T-helper 2 cell (primary cell): ENCODE measurements around the gene MYOZ3.

Source experiments
- DNase-seq, 5 experiments: peaks; one replicate each; pipeline versions ENCODE4 v3.0.0 to v3.0.0-alpha.2; 2012 to 2022

Gene MYOZ3

DNA sequence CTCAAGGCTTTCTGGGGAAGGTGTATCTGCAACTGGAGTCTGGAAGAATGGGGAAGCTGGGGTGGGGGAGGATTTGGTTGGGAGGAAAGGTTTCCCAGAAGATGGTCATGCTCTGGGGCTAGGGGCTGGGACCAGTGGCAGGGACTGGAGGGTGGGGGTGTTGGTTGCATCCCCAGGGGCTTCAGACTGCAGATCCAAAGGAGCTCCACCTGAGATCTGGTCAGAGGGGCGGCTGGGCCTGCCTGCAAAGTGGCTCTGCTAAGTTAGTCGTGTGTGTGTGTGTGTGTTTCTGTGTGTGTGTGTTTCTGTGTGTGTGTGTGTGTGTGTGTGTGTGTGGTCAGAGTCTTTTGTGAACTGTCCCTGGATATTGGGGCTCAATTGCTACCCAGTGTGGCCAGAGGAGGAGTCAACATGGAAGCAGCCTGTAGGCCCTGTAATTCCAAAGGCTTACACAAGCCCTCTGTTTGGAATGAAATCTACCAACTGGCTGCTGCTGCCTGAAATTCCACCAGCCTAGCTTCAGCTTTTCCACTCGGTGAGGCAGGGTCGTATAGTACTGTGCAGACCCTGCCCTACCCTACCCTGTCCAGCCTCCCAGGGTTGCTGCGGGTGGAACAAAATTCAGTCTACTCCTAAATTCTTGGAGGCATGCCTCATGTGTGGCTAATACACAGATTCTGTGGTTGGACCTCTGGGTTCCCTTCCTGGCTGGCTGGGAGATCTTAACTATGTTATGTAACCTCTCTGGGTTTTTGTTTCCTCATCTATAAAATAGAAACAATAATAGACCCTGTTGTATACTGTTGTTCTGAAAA lies 33.1 kb upstream of the MYOZ3 start:
- no peak for DNase-seq

DNA sequence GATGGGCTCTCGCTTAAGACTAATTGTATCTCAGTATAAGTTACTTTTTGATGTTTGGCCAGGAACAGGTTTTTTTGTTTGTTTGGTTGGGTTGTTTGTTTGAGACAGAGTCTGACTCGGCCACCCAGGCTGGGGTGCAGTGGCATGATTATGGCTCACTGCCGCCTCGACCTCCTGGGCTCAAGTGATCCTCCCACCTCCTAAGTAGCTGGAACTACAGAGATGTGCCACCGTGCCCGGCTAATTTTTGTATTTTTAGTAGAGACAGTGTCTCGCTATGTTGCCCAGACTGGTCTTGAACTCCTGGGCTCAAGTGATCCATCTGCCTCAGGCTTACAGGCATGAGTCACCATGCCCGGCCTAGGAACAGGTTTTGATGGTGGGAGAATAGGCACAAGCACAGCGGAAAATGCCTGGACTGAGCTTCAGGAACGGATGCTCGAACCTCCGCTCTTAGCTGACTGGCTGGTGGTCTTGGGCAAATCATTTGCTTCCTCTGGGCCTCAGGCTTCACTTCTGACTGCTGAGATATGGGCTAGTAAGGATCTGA lies 32.0 kb upstream of the MYOZ3 start:
- no peak for DNase-seq

DNA sequence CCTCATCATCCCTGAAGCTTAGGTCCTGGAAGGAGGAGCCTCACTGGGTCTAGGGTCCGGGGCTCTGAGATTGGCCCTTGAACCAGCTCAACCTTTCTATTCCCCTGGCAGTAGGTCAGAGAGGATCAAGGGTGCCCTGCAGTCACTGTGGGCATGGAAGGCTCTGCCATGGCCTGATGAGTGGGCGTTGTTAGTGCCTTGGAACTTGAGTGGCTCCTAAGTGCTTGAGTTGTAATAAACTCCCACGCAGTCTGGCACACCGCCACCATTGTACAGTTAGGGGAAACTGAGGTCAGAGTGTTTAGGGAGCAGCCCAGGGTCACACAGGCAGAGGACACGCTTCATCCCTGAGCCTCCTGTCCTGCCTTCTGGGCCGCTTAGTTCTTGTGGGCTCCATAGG lies 31.0 kb upstream of the MYOZ3 start:
- DNase-seq, result no peak

DNA sequence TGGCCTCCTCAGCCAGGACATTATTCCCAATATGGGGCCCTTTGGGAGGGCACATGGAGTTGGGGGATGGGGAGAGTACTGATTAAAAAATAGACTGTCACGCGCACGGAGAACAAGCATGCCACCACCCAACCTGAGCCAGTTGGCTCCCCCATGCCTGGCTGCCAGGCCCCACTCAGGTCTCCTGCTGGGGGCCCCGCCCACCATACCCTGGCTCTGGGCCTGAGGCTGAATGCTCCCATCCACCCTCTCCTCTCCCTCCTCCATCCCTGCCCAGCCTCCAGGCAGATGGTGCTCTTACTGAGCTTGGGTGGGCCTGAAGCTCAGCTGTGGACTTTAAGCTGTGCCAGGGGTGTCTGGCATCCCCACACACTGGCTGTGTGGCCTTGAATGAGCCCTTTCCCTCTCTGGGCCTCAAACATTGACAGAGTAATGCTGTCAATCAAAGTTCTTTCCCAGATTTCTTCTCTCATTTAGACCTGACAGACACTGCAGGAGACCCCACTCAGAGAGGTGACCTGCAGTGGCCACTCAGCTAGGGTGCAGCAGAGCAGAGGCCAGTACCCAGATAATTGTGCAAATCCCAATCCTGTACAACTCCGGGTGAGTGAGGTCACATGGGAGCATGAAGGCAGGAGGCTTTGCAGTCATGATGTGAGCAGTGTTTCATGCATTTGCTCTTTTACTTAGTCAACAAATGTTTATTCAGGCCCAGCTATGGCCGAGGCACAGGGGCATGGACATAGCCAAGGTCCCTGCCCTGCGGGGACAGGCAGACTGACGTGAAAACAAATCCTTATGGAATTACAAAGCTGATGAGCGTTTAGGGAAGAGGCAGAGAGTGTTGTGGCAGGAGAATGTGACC lies 30.4 kb upstream of the MYOZ3 start:
- DNase-seq, result no peak

DNA sequence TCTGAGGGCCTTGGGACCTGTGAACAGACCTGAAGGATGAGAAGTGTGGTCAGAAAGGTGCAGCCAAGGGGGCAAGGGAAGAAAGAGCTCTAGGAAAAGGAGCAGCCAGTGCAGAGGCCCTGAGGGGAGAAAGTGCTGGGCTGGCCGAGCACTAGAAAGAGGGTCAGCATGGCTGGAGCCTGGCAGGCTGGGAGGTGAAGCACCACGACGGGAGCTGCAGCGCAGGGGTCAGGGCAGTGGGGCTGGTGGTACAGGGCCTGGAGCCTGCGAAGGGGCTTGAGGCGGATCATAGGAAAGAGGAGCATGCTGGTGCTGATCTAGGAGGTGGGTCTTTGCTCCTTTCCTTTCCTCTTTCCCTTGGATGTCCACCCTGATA lies 29.7 kb upstream of the MYOZ3 start:
- no peak for DNase-seq

DNA sequence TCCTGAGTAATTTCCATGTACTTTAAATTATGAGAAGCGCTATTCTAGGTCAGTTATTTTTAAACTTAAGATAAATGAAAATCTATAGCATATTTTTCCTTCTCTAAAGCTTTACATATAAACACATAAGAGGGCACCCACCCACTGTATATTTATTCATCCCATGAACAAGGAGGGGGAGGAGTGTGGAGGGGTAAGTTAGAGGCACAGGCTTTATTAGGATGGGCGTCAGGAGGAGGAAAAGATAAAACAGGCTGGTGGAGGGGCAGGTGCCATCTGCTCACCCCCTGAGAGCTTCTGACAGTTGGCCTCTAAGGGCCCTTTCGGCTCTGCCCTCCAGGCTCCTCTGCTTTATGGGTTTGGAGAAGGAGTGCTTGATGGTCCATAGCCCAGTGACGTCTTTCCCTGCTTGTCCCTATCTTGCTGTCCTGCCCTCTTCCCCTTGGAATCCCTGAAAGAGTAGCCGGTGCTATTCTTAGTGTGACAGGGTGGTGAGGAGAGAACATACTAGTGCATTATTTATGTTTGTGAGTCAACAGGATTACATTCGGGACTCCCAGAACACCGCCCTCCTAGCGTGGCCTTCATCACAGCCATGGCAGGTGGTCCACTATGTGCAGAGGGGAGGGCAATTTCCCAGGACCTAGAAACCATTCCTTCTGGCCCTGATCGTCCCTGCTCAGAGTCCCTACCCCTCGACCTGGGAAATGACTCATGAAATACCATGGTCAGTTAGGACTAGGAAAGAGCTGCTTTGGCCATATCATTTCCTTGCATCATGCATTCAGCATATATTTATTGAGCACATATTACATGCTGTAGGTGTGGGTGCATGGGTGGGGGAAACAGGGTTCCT lies 28.5 kb upstream of the MYOZ3 start:
- DNase-seq, result no peak

DNA sequence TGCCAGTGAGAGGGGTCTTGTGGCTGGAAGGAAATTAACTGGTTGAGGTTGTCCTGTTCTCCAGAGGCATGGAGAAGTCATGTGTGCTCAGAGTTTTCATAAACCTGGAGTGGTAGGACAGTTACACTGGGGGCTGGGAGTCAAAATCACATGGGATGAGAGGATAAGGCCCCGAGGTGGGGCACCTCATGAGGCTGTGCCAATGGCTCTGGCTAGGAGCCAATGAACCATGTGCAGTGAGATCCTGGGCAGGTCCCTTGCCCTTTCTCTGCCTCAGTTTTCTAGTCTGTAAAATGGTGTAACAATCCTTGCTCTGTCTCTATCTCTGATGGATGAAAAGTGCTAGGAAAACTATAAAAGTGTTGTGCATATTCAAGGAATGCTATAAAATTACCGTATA lies 27.6 kb upstream of the MYOZ3 start:
- DNase-seq, result no peak

DNA sequence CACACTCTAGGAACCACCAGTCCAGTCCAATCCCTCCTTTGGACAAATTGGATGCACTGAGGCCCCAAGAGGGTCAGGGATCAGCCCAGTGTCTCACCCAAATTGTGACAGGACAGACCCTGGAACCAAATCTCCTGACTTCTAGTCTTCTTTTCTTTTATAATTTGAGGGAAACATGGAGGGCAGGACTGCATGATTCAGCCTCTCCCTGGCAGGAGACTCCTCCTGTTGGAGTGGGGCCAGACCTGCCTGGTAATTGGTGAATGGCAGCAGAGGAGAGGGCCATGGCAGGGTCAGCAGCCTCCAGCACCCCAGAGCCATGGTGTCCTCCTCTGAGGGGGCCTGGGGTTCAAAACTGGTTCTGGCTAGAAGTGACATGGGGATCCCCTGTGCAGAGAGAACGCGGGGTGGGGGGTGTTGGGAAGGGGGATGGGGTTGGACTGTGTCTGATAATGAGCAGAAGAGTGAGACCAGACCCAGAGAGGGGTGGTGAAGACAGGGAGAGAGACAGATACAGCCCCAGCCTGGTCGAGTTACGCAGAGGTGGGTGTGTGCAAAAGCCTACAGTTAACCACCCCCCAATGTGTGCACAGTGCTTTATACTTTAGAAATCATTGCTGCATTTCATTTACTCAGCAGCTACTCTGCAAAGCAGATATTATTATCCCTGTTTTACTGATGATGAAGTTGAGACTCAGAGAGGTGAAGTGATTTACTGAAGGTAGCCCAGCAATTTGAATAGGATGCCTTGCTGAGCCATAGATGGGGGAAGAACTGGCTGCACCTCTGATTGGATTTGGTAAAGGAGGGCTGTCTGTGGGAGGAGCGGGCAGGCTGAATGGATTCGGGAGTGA lies 24.4 kb upstream of the MYOZ3 start:
- no peak for DNase-seq

DNA sequence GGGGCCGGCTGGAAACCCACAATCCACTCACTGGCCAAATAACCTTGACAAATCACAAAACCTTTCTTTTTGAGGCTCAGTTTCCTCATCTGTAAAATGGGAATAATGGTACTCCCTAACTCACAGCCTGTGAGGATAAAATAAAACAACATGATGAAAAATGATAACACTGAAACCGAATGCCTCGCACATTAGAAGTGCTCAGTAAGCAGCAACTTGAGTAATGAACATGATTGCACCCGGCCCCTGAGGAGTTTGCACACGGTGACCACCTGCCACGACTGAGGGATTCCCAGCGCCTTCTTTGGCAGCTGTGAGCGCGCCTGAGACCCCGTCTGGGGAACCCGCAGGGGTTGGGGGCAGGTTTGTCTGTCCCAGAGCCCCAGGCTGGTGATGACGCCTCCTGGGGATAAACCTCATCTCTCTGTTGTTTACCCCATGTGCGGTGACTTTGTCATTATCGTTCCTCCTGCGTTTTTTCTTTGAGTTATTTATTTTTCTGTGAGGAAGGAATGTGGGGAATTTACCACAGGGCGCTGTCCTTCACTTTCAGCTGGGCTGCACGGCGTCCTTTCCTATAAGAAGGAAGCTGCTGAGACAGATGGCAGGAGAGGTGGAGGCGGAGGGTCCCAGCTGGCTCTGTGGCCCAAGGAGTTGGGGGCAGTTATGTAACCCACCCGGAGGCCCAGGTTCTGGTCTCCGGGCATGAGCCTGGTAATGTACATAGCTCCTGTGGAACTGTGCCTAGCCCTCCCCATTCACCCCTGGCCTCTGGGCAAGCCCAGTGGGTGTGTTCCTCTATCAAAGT lies 23.6 kb upstream of the MYOZ3 start:
- no peak for DNase-seq

DNA sequence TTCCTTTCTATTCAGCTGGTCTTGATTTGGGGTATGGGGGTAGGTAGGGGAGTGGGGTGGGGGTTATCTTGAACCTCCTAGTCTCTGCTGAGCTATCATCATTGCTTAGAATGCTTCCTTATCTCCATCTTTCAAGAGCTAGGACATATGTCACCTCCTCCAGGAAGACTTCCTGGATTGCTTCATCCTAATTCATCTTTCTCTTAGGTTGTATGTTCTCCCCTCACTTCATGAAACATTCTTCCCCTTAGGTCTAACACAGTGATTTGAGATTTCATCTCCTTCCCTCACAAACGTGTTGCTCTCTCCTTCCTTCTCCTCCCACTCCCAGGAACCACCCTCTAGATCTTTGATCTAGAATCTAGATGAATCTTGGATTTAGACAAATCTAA lies 23.0 kb upstream of the MYOZ3 start:
- no peak for DNase-seq

DNA sequence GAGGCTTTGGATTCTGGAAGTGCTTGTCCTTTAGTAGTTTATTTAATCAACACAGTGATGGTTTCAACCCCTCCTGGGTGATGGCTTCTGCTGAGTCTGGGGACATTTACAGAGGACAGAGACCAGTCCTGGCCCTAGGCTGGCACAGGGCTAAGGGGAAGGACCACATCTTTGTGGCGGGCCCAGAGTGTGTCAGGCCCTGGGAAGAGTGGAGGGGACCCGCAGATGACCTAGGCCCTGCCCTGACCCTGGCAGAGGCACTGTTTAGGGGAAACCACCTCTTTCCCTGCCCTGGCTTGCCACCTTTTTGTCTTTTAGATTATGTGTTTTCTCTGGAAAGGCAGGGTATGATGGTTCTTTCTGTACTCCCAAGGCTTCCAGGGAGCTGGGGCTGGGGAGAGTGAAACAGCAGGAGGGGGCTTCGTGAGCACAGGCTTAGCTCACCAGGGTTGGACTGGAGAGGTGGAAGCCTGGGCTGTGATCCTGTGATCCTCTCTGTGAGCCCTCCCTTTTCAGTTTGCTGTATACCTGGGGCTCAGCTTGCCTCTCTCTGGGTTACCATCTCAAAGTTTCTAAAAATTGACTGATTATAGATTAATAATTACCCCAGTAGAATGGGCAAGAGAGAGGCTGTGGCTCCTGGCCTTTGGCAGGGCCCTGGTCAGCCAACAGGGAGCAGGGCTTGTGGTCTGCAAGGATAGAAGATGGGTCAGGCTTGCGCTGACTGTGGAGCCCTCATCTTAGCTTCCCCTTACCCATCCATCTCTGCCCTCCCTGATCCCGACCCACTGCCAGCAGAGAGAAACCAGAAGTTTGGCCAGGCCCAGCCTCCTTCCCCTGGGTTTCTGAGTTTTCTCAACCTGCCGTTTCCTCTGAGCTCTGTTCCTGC lies 22.3 kb upstream of the MYOZ3 start:
- DNase-seq, result no peak

DNA sequence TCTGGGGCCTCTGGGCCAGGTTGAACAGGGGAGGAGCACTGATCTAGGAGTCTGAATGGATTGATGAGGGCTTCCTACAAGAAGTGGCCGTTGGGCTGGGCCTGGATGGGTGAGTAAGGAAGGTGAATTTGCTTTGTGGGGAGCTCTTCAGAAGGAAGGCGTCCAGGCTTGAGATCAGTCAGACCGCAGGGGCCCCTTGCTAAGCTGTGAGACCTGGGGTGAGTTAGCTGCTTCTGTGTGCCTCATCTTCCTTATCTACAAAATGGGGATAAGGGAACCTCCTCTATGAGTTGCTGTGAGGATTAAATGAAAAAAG lies 21.7 kb upstream of the MYOZ3 start:
- no peak for DNase-seq

DNA sequence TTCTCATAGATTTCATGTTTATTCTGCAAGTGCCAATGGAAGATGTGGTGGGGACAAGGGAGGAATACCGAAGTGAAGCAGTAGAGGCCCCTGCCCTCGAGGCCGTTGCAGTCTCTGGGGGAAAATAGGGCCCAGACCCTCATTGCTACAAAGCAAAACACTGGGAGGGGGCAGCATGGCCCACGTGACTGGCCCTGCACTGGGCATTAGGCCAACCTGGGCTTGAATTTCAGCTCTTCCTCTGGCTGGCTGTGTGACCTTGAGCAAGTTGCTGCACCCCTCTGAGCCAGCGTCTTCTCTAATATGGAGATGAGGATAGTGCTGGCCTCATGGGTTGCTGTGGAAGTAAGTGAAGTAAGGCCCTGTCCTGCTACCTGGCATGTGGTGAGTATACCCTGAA lies 21.3 kb upstream of the MYOZ3 start:
- DNase-seq, result no peak

DNA sequence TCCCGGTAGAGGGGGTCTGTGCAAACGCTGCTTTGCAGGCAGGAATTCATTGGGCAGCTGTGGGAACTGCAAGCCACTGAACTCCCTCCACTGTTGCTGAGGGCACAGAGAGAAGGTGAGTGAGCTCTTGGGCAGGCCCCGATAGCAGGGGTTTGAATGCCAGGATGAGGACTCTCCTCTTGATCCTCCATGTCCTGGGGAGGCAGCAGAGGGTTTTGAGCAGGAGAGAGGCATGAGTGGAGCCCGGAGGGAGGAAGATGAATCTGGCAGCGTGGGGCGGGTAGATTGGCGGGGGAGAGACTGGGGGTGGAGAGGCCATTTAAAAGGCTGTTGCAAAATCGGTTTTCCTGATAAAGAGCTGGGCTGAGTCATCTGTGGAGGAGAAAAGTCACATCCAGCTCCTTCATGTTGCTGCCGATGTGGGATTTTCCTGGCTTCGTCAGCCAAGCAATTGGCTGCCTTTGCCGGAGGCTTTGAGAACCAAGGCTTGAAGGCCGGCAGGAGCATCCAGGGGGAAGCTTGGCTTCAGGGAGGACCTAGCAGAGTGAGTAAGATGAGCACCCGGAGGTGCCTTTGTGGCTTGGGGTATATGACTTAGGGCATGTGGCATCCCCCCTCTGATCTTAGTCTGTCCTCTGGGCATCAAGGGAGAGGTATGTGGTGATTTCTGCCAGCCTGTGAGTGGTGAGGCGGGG lies 20.6 kb upstream of the MYOZ3 start, which contains the start of gene SYNPO:
TSS of gene SYNPO (plus strand) at position 350 of the 695 bp plus-strand sequence. CDS start 7,616 bp downstream, outside the sequence.
- no peak for DNase-seq

DNA sequence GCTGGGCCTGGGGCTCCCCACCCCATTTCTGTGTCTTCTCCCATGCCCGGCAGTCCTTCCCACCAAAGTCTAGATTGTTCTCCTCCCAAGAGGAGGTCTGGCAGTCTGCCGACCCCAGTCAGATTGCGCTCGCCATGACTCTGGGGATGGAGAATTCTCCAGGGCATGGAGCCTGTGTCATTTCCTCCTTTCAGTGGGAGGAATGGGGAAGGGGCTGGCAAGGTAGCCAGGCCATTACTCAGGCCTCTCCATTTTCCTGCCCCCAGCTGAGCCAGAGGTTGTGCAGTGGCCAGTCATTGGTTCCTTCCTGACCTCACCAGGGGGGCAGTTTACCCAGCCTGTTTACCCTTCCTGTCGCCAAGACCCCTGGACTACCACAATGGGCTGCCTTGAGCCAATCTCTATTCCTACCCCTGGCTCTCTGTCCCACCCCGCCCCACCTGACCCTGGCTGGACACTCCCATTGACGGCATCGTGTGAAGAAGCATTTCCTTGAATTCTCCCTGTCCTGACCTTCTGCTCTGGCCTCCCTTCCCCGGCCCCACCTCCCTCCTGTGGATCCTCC lies 20.0 kb upstream of the MYOZ3 start:
- DNase-seq, result no peak

DNA sequence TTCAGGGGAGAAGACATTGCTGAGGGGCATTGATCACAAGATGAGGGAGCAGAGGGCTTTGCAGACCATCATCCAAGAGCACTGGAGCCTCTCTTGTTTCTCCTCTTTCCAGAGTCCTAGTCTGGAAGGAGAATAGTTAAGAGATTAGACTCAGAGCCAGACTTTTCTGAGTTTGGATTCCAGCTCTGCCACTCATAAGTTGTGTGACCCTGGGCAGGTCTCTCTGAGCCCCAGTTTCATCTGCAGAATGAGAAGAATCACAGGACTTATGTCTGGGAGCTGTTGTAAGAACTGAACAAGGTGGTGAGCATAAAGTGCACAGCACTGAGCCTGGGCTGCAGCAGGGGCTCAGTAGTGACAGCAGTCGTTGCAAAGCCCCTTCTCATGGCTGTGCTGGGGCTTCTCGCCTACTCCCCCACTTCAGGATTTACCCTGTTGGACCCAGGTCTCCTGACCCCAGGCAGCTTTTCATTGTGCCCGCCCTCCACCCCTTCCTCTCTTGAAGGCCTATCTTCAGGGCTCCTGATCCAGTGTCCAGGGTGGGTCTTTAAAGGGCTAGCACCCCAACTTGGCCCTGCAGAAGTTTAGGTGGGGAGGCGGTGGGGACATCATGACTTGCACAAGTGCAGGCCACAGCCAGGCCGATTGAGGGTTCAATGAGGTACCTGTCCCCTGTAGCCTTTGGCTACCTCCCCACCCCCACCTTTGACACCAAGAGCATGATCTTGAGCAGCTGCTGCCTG lies 19.1 kb upstream of the MYOZ3 start:
- DNase-seq, result no peak

DNA sequence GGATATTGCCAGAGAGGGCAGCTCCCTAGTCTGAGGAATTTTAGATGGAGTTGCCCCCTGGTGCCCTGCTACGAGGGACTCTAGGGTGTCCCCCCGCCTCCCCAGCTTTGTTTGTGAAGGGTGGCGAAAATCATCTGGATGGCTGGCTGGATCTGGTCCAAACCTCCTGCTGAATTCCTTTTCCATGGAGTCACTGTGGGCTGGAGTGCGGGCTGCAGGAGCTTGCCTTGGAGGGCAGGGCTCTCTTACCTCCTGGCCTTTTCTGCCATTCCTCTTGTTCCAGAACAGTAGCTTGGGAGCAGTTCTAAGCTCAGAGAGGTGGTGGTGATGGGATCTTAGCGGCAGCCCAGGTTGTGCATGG lies 18.5 kb upstream of the MYOZ3 start:
- no peak for DNase-seq

DNA sequence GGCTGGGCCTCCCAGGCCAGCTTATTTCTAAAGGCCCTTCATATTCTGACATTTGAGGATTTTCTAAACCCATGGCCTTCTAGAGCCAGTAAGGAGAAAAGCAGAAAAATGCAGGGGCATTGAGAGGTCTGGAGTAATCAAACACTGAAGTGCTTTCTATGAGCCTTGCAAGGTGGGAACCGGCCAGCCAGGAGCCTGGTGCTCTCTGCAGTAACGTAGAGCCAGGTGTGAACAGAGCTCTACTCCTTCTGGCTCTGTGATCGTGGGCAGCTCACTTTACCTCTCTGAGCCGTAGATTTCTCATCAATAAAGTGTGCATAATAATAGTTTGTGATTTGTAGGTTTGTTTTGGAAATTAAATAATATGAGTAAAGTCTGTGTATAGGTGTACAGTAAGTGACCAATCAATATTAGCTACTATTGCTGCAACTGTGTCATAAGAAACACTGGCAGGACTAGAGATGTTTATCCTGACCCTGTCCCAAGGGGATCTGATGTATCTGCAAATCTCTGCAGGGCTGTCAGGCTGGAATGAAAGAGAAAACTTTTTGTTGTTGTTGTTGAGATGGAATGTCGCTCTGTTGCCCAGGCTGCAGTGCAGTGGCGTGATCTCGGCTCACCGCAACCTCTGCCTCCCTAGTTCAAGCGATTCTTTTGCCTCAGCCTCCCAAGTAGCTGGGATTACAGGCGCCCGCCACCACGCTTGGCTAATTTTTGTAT lies 17.9 kb upstream of the MYOZ3 start:
- DNase-seq, result no peak
